Stomach (tissue), 4 donors: ENCODE data around the gene ETS1.

Source experiments
- EP300 ChIP-seq: sonication (generic); formaldehyde crosslinking; IDR thresholded peaks from one replicate; pipeline ENCODE4 v1.6.1; 2017; ENCODE audit warnings: antibody characterized with exemption
- POLR2A ChIP-seq, 4 donors: fragments of 450-650 bp; IDR thresholded peaks; one replicate each; pipeline ENCODE4 v1.6.1; 2016; ENCODE audit warnings: antibody characterized with exemption in 4 of 4, control low read depth in 2 of 4, mild to moderate bottlenecking in 1 of 4, moderate library complexity in 1 of 4
- POLR2AphosphoS5 ChIP-seq, 3 donors: sonication (generic); formaldehyde crosslinking; IDR thresholded peaks; one replicate each; pipeline ENCODE4 v1.6.1; 2016; ENCODE audit warnings: antibody characterized with exemption in 3 of 3
- TF ChIP-seq, protein P1 (sequence below), 7 experiments: fragments of 450-650 bp in 4 of 7; fragments of 200-600 bp in 3 of 7; sonication (generic) in 3 of 7; IDR thresholded peaks; one replicate each; pipeline ENCODE4 v1.5.1; 2016 to 2019; ENCODE audit warnings: antibody characterized with exemption in 7 of 7, control low read depth in 2 of 7, mild to moderate bottlenecking in 1 of 7

DNA sequence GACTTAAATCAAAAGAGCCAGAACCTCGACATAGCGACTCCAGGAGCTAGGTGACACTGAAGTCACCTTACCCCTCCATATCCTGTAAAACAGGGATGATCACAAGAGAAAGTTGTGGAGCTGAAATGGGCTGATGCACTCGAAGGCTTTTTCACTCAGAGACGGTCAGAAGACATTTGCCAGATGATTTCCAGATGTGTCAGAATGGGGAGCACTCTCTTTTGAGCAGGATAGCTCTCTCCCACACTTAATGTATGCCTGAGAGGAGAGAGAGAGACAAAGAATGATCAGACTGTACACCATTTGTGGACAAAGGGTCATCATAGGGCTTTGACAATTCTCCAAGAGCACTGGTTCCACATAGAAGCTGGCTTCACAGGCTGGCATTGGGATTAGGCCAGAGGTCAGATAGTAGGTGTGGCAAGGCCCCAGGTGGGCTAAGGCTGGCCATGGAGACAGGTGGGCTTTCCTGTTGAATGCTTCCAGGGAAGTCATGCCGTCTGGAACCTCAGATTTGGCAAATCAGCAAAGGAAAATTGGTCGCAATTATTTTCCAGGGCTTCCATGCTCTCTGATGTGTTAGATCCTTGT is 42.3 kb upstream of the ETS1 start:
- TF ChIP-seq EP300 (no peak), POLR2AphosphoS5 (IDR thresholded peaks at IDR 0.05) (no peak), POLR2A (IDR thresholded peaks at IDR 0.05) (no peak)
- TF ChIP-seq, protein P1, sequence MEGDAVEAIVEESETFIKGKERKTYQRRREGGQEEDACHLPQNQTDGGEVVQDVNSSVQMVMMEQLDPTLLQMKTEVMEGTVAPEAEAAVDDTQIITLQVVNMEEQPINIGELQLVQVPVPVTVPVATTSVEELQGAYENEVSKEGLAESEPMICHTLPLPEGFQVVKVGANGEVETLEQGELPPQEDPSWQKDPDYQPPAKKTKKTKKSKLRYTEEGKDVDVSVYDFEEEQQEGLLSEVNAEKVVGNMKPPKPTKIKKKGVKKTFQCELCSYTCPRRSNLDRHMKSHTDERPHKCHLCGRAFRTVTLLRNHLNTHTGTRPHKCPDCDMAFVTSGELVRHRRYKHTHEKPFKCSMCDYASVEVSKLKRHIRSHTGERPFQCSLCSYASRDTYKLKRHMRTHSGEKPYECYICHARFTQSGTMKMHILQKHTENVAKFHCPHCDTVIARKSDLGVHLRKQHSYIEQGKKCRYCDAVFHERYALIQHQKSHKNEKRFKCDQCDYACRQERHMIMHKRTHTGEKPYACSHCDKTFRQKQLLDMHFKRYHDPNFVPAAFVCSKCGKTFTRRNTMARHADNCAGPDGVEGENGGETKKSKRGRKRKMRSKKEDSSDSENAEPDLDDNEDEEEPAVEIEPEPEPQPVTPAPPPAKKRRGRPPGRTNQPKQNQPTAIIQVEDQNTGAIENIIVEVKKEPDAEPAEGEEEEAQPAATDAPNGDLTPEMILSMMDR (IDR thresholded peaks at IDR 0.05): no peak
